GM18867 (cell line): ENCODE data around the gene PHF21B.
"Not testable (repeated sequence)": the region's sequence is repeated elsewhere in the genome, so short reads cannot be mapped to it uniquely, and the experiment has no call there.

Experiments used
- ATAC-seq: cut with Tn5 transposase; IDR thresholded peaks from one replicate; pipeline ENCODE4 v1.9.1; 2021; ENCODE audit warnings: mild to moderate bottlenecking, moderate library complexity; ENCODE audit not compliant: unreplicated experiment

Gene PHF21B

GRCh38 chr22:44924710-44925109 lies 85.1 kb downstream of the PHF21B start:
- ATAC-seq: no peak

DNA sequence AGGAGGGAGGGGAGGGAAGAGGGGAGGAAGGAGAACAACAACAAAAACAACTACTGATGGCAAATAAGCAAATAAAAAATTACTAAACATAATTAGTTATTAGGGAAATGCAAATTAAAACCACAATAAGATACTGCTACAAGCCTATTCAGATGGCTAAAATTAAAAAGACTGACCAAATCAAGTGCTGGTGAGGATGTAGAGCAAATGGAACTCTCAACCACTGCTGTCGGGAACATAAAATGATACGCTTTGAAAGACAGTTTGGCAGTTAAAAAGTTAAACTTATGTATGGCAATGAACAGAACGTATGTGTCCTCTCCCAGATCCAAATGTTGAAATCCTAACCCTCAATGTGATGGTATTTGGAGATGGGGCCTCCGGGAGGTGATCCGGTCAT lies 85.7 kb downstream of the PHF21B start:
- no peak for ATAC-seq

DNA sequence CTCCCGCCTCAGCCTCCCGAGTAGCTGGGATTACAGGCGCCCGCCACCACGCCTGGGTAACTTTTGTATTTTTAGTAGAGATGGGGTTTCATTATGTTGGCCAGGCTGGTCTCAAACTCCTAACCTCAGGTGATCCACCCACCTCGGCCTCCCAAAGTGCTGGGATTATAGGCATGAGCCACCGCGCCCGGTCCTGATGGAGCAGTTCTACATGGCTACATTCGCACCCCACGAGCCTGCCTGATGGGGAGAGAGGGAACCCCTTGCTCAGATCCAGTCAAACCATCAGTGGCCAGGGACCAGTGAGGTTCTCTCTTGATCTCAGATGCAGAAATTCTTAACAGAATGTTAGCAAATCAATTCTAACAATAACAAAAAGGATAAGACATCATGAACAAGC lies 88.0 kb downstream of the PHF21B start:
- not testable (repeated sequence) for ATAC-seq

- no peak for ATAC-seq
These were observed 89.6 kb downstream of the PHF21B start for GRCh38 chr22:44920183-44920582.

- no peak for ATAC-seq
These were observed 90.1 kb downstream of the PHF21B start for GRCh38 chr22:44919691-44920090.

GRCh38 chr22:44918925-44919392 lies 90.8 kb downstream of the PHF21B start:
- ATAC-seq: no peak

GRCh38 chr22:44918166-44918924 lies 91.5 kb downstream of the PHF21B start:
- no peak for ATAC-seq

GRCh38 chr22:44917372-44918165 lies 92.2 kb downstream of the PHF21B start:
- no peak for ATAC-seq

DNA sequence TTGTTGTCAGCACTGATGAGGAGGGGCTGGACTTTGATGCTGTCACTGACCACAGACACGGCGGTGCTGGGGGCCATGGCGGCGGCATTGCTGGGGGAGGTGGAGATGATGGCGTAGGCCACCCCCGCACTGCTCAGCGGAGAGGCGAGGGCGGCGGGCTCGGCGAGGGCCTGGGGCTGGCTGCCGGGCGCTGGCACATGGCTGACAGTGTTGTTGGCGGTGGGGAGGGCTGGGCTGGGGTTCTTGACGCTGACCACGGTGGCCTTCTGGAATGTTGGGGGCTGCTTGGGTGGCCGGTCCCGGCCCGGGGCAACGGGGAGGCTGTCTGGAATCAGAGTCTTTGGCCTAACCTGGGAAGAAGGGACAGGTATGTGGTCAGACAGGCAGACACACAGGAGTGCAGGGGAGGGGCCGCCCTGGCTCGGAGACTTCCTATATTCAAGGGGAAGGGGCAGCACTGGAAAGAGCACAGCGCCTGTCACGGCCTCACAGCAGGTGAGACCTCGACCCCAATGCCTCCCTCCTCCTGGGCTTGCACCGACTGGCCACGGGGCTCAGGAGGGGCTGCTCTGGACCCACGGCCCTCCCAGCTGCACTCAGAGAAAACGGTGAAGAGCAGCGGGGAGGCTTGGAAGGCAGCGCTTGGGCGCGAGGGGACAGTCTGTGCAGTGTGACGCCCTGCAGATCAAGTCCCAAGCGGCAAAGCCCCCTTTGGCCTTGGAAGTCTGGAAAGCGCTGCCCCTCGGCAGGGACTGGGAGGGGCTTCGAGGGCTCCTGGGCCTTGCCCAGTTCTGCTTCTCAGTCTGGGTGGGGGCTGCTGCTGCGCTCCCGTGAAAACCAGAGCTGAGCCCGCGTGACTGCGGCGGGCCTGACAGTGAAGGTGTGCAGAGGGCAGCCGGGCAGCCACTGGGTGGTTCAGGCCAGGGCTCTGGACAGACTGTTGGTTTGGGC lies 93.2 kb downstream of the PHF21B start:
- ATAC-seq: no peak

- no peak for ATAC-seq
These were observed 94.4 kb downstream of the PHF21B start for GRCh38 chr22:44915441-44915840.

- ATAC-seq: no peak
These were observed 95.6 kb downstream of the PHF21B start for GRCh38 chr22:44914026-44914721.

DNA sequence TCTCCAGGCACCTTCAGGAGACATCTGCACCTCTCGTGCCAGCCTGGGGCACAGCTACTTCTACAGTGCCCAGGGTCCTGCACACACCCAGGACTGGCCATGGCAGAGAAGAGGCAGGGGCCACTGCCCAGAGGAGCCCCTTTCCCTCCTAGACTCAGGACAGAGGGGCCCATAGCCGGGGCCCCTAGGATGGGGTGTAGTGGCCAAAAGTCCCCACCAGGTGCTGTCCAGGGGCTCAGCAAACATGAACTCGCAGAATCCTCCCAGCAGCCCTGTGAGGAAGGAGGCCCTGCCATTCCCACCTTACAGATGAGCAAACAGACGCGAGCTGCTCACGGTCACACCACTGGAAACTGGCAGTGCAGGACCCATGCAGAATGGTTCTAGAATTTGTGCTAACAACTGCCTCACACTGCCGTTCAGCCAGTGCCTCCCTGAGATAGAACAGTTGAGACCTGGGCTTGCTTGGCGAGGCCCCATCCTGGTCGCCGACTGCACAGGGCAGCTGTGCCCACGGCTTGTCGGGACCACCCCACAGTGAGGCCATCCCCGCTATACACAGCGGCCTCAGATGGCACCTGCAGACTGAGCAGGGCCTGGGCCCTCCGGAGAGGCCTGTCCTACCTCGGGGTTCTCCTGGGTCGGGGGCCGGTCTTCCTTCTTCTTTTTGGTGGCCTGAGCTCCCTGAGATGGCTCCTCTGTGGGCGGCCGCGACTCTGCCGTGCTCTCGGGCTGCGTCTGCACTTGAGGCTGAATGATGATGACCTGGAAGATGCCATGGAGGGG lies 96.4 kb downstream of the PHF21B start:
- no peak for ATAC-seq

- ATAC-seq: no peak
These were observed 100.6 kb downstream of the PHF21B start for GRCh38 chr22:44909241-44909640.

- no peak for ATAC-seq
These were observed 101.8 kb downstream of the PHF21B start for GRCh38 chr22:44907765-44908737.

- ATAC-seq: no peak
These were observed 102.7 kb downstream of the PHF21B start for GRCh38 chr22:44906999-44907644.

GRCh38 chr22:44906248-44906936 lies 103.4 kb downstream of the PHF21B start:
- no peak for ATAC-seq

DNA sequence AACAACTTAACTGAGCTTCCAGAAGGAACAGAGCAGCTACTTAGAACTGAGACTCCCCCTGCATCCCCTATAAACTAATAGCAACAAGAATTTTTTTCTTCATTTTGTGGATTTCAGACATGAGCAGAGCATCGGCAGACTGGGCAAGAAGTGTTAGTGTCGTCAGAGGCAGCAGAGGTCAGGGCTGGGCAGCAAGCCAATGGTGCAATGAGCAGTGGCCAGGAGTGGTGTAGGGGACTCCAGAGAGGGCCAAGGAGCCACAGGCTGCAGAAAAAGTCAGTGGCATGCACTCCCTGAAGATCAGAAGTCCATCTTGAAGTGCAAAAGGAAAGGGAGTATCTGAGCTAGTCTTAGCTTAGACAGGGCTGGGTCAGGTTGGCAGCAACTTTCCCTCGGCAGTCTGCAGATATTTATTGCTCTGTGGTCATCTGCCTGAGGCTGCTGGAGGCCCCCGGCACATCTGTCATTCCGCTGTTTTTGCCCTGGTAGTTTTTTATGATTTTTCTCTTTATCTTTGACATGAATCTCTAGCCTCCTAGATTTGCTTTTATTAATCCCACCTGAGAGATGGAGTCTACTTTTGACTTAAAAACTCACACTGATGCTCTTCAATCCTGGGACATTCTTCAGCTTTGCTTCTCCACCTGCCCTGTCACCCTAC lies 105.2 kb downstream of the PHF21B start:
- ATAC-seq: not testable (repeated sequence)
